MM.1S (cell line): ENCODE measurements around the gene SOCS4.
"Not testable (repeated sequence)": the region's sequence is repeated elsewhere in the genome, so short reads cannot be mapped to it uniquely, and the experiment has no call there.

Experiments used
- DNase-seq: peaks from one replicate; pipeline ENCODE4 v3.0.0-alpha.2; 2015
- H2AFZ ChIP-seq: fragments of 300-600 bp; sonication (generic); 2 replicates; pipeline ENCODE4 v1.6.0; 2016; ENCODE audit warnings: antibody characterized with exemption, low read length
- H3F3A ChIP-seq: fragments of 300-600 bp; sonication (generic); 2 replicates; pipeline ENCODE4 v1.6.1; 2016; ENCODE audit warnings: mild to moderate bottlenecking, antibody characterized with exemption, low read length, moderate library complexity, mixed read lengths; ENCODE audit not compliant: insufficient read depth
- H3K27ac ChIP-seq: fragments of 300-600 bp; sonication (generic); 2 replicates; pipeline ENCODE4 v1.5.1; 2016; ENCODE audit warnings: mild to moderate bottlenecking, low read length
- H3K27me3 ChIP-seq: fragments of 300-600 bp; sonication (generic); replicated peaks from 2 replicates; pipeline ENCODE4 v1.6.0; 2016; ENCODE audit warnings: low read length; ENCODE audit not compliant: insufficient read depth
- H3K36me3 ChIP-seq: fragments of 300-600 bp; sonication (generic); replicated peaks from 2 replicates; pipeline ENCODE4 v1.6.1; 2016; ENCODE audit warnings: mild to moderate bottlenecking, low read length, mixed read lengths; ENCODE audit not compliant: insufficient read depth
- H3K4me1 ChIP-seq: fragments of 300-600 bp; sonication (generic); 2 replicates; pipeline ENCODE4 v1.6.1; 2016; ENCODE audit warnings: low read length, mixed read lengths
- H3K4me2 ChIP-seq: fragments of 300-600 bp; sonication (generic); 2 replicates; pipeline ENCODE4 v1.6.0; 2016; ENCODE audit warnings: low read depth, low read length
- H3K4me3 ChIP-seq: fragments of 300-600 bp; sonication (generic); 2 replicates; pipeline ENCODE4 v1.5.1; 2016; ENCODE audit warnings: low read length, mixed read lengths
- H3K79me2 ChIP-seq: fragments of 300-600 bp; sonication (generic); 2 replicates; pipeline ENCODE4 v1.6.1; 2016; ENCODE audit warnings: mixed run types, low read length, mixed read lengths
- H3K9ac ChIP-seq: fragments of 300-600 bp; sonication (generic); 2 replicates; pipeline ENCODE4 v1.6.1; 2016; ENCODE audit warnings: low read length, mixed read lengths
- H3K9me2 ChIP-seq: fragments of 300-600 bp; sonication (generic); replicated peaks from 2 replicates; pipeline ENCODE4 v1.6.1; 2016; ENCODE audit warnings: mild to moderate bottlenecking, low read length, mixed read lengths; ENCODE audit not compliant: insufficient read depth
- H3K9me3 ChIP-seq: fragments of 300-600 bp; sonication (generic); replicated peaks from 2 replicates; pipeline ENCODE4 v1.6.1; 2016; ENCODE audit warnings: mild to moderate bottlenecking, low read length, mixed read lengths; ENCODE audit not compliant: insufficient read depth
- H4K20me1 ChIP-seq: fragments of 300-600 bp; sonication (generic); 2 replicates; pipeline ENCODE4 v1.6.1; 2016; ENCODE audit warnings: mild to moderate bottlenecking, low read length, moderate library complexity, mixed read lengths; ENCODE audit not compliant: insufficient read depth
- CTCF ChIP-seq: fragments of 300-600 bp; sonication (generic); IDR thresholded peaks from 2 replicates; pipeline ENCODE4 v1.5.1; 2016; ENCODE audit warnings: antibody characterized with exemption, low read length, mixed read lengths
- EZH2 ChIP-seq: fragments of 300-600 bp; sonication (generic); optimal IDR thresholded peaks from 2 replicates; pipeline ENCODE3; 2017; ENCODE audit warnings: low read depth, mild to moderate bottlenecking, antibody characterized with exemption, low read length, mixed read lengths
- EZH2phosphoT487 ChIP-seq: fragments of 300-600 bp; sonication (generic); IDR thresholded peaks from 2 replicates; pipeline ENCODE4 v1.6.1; 2018; ENCODE audit warnings: antibody characterized with exemption, low read length

Gene SOCS4

GRCh38 chr14:55057919-55058318 is 30.9 kb downstream of the SOCS4 start:
- no peaks in the 10 kb centered on the region for H3F3A ChIP-seq
- no peak overlapping the region for H3K4me2 ChIP-seq
- no peak for DNase-seq
- TF ChIP-seq EZH2 (no peak), CTCF (no peak), EZH2phosphoT487 (no peak)
- peaks cover 7% of the 10 kb centered on the region; the same call in 1 of the 2 replicates for H4K20me1 ChIP-seq
- H2AFZ ChIP-seq: no peak overlapping the region
- H3K9me2 ChIP-seq: no peaks in the 10 kb centered on the region
- H3K27me3 ChIP-seq: no peaks in the 10 kb centered on the region
- H3K79me2 ChIP-seq: peaks cover 83% of the 10 kb centered on the region
- no peak overlapping the region for H3K27ac ChIP-seq
- no peak overlapping the region for H3K9ac ChIP-seq
- no peaks in the 10 kb centered on the region for H3K9me3 ChIP-seq
- no peaks in the 10 kb centered on the region for H3K36me3 ChIP-seq
- H3K4me1 ChIP-seq: no peaks in the 10 kb centered on the region
- no peak overlapping the region for H3K4me3 ChIP-seq

GRCh38 chr14:55059333-55059732 is 32.3 kb downstream of the SOCS4 start:
- TF ChIP-seq EZH2phosphoT487 (no peak), CTCF (no peak), EZH2 (no peak)
- Histone ChIP-seq H4K20me1 (peaks cover 7% of the 10 kb centered on the region; the same call in 1 of the 2 replicates), H3K27me3 (no peaks in the 10 kb centered on the region), H3K36me3 (no peaks in the 10 kb centered on the region), H3K9me3 (no peaks in the 10 kb centered on the region), H3K4me2 (no peak overlapping the region), H3K79me2 (peaks cover 69% of the 10 kb centered on the region), H3K9me2 (no peaks in the 10 kb centered on the region), H3K4me1 (no peaks in the 10 kb centered on the region), H3F3A (no peaks in the 10 kb centered on the region), H3K27ac (no peak overlapping the region), H3K9ac (no peak overlapping the region), H2AFZ (no peak overlapping the region), H3K4me3 (no peak overlapping the region)
- DNase-seq: no peak

- no peak for DNase-seq
- no peaks in the 10 kb centered on the region for H3K9me2 ChIP-seq
- H3K9ac ChIP-seq: no peak overlapping the region
- no peak overlapping the region for H3K4me2 ChIP-seq
- no peaks in the 10 kb centered on the region for H3K27me3 ChIP-seq
- H3K27ac ChIP-seq: no peak overlapping the region
- H4K20me1 ChIP-seq: no peaks in the 10 kb centered on the region
- TF ChIP-seq CTCF (no peak), EZH2 (no peak), EZH2phosphoT487 (no peak)
- H3K4me3 ChIP-seq: no peak overlapping the region
- no peaks in the 10 kb centered on the region for H3K9me3 ChIP-seq
- H3K79me2 ChIP-seq: peaks cover 36% of the 10 kb centered on the region
- no peaks in the 10 kb centered on the region for H3K36me3 ChIP-seq
- no peaks in the 10 kb centered on the region for H3K4me1 ChIP-seq
- no peak overlapping the region for H2AFZ ChIP-seq
- H3F3A ChIP-seq: no peaks in the 10 kb centered on the region
Observed at GRCh38 chr14:55062517-55063351, 35.7 kb downstream of the SOCS4 start.

- not testable (repeated sequence) for H2AFZ ChIP-seq, DNase-seq, H3K4me1 ChIP-seq, H3F3A ChIP-seq, H3K4me3 ChIP-seq, H3K9ac ChIP-seq, H3K9me2 ChIP-seq, H3K36me3 ChIP-seq, H3K9me3 ChIP-seq, H3K4me2 ChIP-seq, H4K20me1 ChIP-seq, H3K27me3 ChIP-seq, H3K27ac ChIP-seq
- H3K79me2 ChIP-seq: peaks cover 18% of the 10 kb centered on the region
Observed at GRCh38 chr14:55064896-55065295, 37.9 kb downstream of the SOCS4 start.
